ENCODE data around the gene DNAJC4. TPM values are rescaled to one million over a fixed set of nuclear protein-coding genes. Genes with fewer than 3 reads are reported as not detected.

DNAJC4 gene
- total RNA-seq, 3 donors from 2014 or later: 43.6 to 57.6 (median 50.7) TPM

DNA sequence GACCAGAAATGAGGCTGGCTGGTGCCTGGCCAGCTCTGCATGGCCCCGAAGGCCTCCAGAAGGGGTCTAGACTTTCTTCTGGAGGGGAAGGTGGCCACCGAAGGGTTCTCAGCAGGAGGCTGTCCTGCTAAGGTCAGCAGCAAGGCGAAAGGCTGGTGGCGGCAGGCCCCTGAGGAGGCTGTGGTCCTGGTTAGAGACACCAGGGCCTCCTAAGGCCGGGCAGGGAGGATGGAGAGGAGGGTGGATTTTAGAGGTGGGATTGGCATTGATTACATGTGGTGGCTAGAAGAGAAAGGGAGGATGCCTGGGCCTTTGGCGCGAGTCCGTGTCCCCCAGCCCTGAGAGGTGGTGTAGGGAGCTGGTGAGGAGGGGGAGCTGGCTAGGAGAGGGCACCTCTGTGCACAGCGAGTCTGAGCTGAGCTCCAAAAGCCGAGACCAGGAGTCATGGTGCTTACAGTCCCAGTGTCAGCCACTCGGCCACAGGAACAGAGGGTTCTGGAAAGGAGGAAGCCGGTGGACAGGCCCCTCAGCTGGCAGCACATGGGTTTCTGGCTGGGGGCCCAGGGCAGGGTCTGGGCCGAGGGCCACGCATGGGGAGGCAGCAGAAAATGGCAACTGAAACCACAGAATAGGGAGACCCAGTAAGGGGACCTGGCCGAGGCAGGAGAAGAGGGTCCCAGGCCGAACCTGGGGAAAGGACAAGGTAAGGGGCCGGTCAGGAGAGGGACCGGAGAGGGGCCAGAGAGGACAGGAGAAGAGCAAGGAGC lies 21.4 kb upstream of the DNAJC4 start:
- H3K4me1 ChIP-seq (ENCODE audit: low read depth): peaks cover 32% of the 10 kb centered on the region
- ATAC-seq (no peak), DNase-seq (no peak)
- H3K4me3 ChIP-seq: no peak overlapping the region
- no peaks in the 10 kb centered on the region for H3K36me3 ChIP-seq (ENCODE audit: low read depth)
- TF ChIP-seq, protein P1, sequence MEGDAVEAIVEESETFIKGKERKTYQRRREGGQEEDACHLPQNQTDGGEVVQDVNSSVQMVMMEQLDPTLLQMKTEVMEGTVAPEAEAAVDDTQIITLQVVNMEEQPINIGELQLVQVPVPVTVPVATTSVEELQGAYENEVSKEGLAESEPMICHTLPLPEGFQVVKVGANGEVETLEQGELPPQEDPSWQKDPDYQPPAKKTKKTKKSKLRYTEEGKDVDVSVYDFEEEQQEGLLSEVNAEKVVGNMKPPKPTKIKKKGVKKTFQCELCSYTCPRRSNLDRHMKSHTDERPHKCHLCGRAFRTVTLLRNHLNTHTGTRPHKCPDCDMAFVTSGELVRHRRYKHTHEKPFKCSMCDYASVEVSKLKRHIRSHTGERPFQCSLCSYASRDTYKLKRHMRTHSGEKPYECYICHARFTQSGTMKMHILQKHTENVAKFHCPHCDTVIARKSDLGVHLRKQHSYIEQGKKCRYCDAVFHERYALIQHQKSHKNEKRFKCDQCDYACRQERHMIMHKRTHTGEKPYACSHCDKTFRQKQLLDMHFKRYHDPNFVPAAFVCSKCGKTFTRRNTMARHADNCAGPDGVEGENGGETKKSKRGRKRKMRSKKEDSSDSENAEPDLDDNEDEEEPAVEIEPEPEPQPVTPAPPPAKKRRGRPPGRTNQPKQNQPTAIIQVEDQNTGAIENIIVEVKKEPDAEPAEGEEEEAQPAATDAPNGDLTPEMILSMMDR (IDR thresholded peaks at IDR 0.05): no peak
- intact Hi-C loops (cut with DNase I, micrococcal nuclease): loop anchor here (5.0 to 10.0 kb wide), 2 partner anchors 93 to 96 kb away; partner anchors contain the start of genes CATSPERZ (in 2 of the 2) and ESRRA (in 1 of the 2)
- H3K9me3 ChIP-seq: no peaks in the 10 kb centered on the region

DNA sequence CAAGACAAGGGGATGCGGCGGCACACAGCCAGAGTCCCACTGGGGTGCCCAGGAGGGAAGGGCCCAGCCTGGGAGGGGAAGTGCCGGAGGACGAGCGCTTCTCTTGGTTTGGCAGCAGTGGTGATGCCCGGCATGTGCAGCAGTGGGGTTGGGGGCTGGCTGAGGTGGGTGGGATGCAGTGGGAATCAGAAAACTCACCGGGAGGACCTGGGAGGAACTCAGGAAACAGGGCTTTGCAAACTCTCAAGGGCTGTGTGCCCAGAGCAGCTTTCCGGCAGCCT lies 20.8 kb upstream of the DNAJC4 start:
- ATAC-seq (no peak), DNase-seq (no peak)
- Histone ChIP-seq H3K9me3 (no peaks in the 10 kb centered on the region), H3K36me3 (ENCODE audit: low read depth) (no peaks in the 10 kb centered on the region), H3K4me1 (ENCODE audit: low read depth) (peaks cover 27% of the 10 kb centered on the region), H3K4me3 (no peak overlapping the region)
- intact Hi-C loops (cut with DNase I, micrococcal nuclease): loop anchor here (5.0 to 10.0 kb wide), 2 partner anchors 93 to 95 kb away; partner anchors contain the start of genes CATSPERZ (in 2 of the 2) and ESRRA (in 1 of the 2)
- TF ChIP-seq, protein P1 (IDR thresholded peaks at IDR 0.05): no peak

DNA sequence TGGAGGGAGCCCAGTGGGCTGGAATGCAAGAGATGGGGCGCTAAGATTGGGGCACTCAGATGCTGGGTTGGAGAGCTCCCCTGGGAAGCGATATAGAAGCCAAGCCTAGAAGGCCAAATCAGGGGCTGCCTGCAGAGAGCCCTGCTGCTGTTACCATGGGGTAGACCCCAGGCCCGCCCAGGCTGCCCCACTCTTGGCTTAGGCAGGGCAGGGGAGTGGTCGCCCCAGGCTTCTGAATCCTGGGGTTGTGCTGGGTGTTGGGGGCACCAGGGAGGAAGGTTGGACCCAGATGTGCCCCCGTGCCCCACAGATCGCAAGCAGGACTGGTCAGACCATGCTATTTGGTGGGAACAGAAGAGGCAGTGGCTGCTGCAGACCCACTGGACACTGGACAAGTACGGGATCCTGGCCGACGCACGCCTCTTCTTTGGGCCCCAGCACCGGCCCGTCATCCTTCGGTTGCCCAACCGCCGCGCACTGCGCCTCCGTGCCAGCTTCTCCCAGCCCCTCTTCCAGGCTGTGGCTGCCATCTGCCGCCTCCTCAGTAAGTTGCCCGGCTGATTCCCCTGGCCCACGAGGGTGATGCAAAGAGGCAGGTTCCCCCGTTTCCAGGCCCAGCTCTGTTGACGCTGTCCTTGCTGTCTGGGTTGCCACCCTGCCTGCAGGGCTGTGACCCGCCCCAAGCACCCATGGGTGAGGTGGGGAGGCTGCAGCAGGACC lies 19.9 kb upstream of the DNAJC4 start:
- no peak for DNase-seq
- intact Hi-C loops (cut with DNase I, micrococcal nuclease): no loop called here

DNA sequence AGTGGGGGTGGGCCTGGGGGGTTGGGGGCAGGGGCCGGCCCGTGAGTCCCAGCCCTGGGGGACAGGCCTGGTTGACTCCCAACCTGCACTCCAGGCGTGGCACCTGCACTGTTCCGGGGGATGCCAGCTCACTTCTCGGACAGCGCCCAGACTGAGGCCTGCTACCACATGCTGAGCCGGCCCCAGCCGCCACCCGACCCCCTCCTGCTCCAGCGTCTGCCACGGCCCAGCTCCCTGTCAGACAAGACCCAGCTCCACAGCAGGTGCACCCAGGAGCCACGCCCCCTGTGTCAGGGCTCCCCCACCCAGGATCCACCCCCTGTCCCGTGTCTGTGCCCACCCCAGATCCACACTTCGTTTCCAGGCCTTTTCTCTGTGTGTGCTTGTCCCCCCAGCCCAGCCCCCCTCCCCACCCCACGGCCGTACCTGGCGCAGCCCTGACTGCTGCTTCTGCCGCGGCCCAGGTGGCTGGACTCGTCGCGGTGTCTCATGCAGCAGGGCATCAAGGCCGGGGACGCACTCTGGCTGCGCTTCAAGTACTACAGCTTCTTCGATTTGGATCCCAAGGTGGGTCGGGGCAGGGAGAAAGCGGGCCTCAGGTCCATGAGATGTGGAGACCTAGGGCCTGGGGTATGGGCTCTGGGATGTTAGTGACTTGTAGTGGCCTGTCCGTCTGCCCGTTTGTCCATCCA lies 19.0 kb upstream of the DNAJC4 start:
- H3K36me3 ChIP-seq (ENCODE audit: low read depth): no peaks in the 10 kb centered on the region
- intact Hi-C loops (cut with DNase I, micrococcal nuclease): no loop called here
- no peak overlapping the region for H3K4me3 ChIP-seq
- H3K9me3 ChIP-seq: no peaks in the 10 kb centered on the region
- no peak for ATAC-seq
- no peak for DNase-seq
- TF ChIP-seq, protein P1 (IDR thresholded peaks at IDR 0.05): no peak
- peaks cover 11% of the 10 kb centered on the region for H3K4me1 ChIP-seq (ENCODE audit: low read depth)

More for the DNA sequence above, 19.9 kb upstream of the DNAJC4 start:
- ATAC-seq: no peak
- TF ChIP-seq, protein P1 (IDR thresholded peaks at IDR 0.05): no peak
- H3K4me3 ChIP-seq: no peak overlapping the region
- no peaks in the 10 kb centered on the region for H3K36me3 ChIP-seq (ENCODE audit: low read depth)
- H3K9me3 ChIP-seq: no peaks in the 10 kb centered on the region
- peaks cover 19% of the 10 kb centered on the region for H3K4me1 ChIP-seq (ENCODE audit: low read depth)

DNA sequence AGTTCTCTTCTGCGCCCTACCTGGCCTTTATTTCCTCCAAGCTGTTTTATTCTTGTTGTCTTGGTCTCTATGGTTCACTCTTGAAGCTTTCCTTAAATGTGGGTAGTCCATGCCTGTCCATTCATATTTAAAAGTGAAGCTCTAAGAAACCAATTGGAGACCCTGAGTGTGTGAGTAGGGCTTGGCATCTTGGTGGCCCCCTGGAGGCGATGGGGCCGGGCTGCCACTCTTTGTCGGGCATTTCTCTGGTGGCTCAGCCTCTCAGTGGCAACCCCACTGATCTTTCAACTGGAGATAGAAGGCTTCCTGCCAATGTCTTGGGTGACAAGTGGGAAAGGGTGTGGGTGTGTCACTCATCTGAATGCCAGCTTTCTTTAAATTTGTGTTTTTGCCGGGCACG lies 13.5 kb upstream of the DNAJC4 start:
- TF ChIP-seq, protein P1 (IDR thresholded peaks at IDR 0.05): no peak
- H3K4me3 ChIP-seq: no peak overlapping the region
- intact Hi-C loops (cut with DNase I, micrococcal nuclease): no loop called here
- no peaks in the 10 kb centered on the region for H3K4me1 ChIP-seq (ENCODE audit: low read depth)
- no peaks in the 10 kb centered on the region for H3K36me3 ChIP-seq (ENCODE audit: low read depth)
- DNase-seq: no peak
- no peaks in the 10 kb centered on the region for H3K9me3 ChIP-seq
- ATAC-seq: no peak
